BLaER1 (cell line): Measurements from ENCODE around the gene ST3GAL3.

ENCODE experiments used
- H3K27ac ChIP-seq: shearing (Covaris generic); formaldehyde crosslinking; 2 replicates; pipeline ENCODE4 v1.8.1; 2022
- H3K27me3 ChIP-seq: shearing (Covaris generic); formaldehyde crosslinking; 2 replicates; pipeline ENCODE4 v1.8.1; 2022
- H3K36me3 ChIP-seq: shearing (Covaris generic); formaldehyde crosslinking; 2 replicates; pipeline ENCODE4 v1.8.1; 2022
- H3K4me1 ChIP-seq: shearing (Covaris generic); formaldehyde crosslinking; 2 replicates; pipeline ENCODE4 v1.8.1; 2022
- H3K4me2 ChIP-seq: shearing (Covaris generic); formaldehyde crosslinking; 2 replicates; pipeline ENCODE4 v1.8.1; 2022
- H3K4me3 ChIP-seq: shearing (Covaris generic); formaldehyde crosslinking; 2 replicates; pipeline ENCODE4 v1.8.1; 2022
- H3K9ac ChIP-seq: shearing (Covaris generic); formaldehyde crosslinking; 2 replicates; pipeline ENCODE4 v1.8.1; 2022
- H3K9me3 ChIP-seq: shearing (Covaris generic); formaldehyde crosslinking; 2 replicates; pipeline ENCODE4 v1.8.1; 2022
- H4K20me1 ChIP-seq: shearing (Covaris generic); formaldehyde crosslinking; 2 replicates; pipeline ENCODE4 v1.8.1; 2022
- Cebpa-rat ChIP-seq: shearing (Covaris generic); IDR thresholded peaks from 2 replicates; pipeline ENCODE4 v1.8.1; 2022

The ST3GAL3 gene

GRCh38 chr1:43969746-43970466, 262.6 kb downstream of the ST3GAL3 start, which contains the start of gene DPH2:
DPH2 (plus strand) TSS chr1:43970010; CDS start chr1:43970176, 166 bp downstream.
- H3K4me2 ChIP-seq, result peak within 1 kb of the TSS; percentile 100

DNA sequence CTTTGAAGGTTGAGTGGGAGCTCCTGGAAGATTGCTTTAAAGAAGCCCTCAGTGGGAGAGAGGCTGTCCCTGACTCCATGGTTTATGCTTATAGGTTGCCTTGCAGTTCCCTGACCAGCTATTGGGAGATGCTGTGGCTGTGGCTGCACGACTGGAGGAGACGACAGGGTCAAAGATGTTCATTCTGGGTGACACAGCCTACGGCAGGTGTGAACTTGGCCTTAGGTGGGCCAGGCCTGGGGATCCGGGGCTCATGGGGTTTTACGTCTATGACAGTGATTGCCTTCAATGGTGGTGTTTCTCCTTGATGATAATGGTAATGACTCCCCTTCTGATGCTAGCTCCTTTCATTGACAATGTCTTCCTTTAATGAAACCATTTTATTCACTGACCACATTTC, 263.2 kb downstream of the ST3GAL3 start:
- Histone ChIP-seq H3K4me3 (peak overlapping the region; percentile 94), H4K20me1 (peaks cover 23% of the 10 kb centered on the region), H3K4me1 (peaks cover 23% of the 10 kb centered on the region), H3K9ac (peak overlapping the region; percentile 87), H3K27ac (peak overlapping the region; percentile 78), H3K36me3 (peaks cover 53% of the 10 kb centered on the region), H3K27me3 (no peaks in the 10 kb centered on the region), H3K9me3 (no peaks in the 10 kb centered on the region), H3K4me2 (peak overlapping the region; percentile 100)
- no peak for TF ChIP-seq Cebpa-rat

More at GRCh38 chr1:43969746-43970466, 262.6 kb downstream of the ST3GAL3 start, which contains the start of gene DPH2:
- peaks cover 53% of the 10 kb centered on the region for H3K36me3 ChIP-seq
- no peak for TF ChIP-seq Cebpa-rat
- H3K4me1 ChIP-seq, result peaks cover 23% of the 10 kb centered on the region
- no peaks in the 10 kb centered on the region for H3K9me3 ChIP-seq
- peak within 1 kb of the TSS; percentile 78 for H3K27ac ChIP-seq
- no peaks in the 10 kb centered on the region for H3K27me3 ChIP-seq
- peak within 1 kb of the TSS; percentile 94 for H3K4me3 ChIP-seq
- H3K9ac ChIP-seq, result peak within 1 kb of the TSS; percentile 87
- peaks cover 19% of the 10 kb centered on the region; the same call in 1 of the 2 replicates for H4K20me1 ChIP-seq

DNA sequence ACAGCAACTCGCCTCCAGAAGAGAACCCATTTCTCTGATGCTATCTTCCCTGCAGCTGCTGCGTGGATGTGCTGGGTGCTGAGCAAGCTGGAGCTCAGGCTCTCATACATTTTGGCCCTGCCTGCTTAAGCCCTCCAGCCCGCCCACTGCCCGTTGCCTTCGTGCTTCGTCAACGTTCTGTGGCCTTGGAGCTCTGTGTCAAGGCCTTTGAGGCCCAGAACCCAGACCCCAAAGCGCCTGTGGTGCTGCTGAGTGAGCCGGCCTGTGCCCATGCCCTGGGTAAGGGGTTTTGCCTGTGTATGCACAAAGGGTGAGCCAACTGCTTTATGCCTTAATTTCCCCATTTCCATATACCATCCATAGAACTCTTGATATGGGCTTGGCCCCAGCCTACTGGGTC, 263.6 kb downstream of the ST3GAL3 start:
- peaks cover 23% of the 10 kb centered on the region for H4K20me1 ChIP-seq
- H3K27me3 ChIP-seq, result no peaks in the 10 kb centered on the region
- H3K9ac ChIP-seq, result peak overlapping the region; percentile 87
- peak overlapping the region; percentile 94 for H3K4me3 ChIP-seq
- no peak overlapping the region for H3K27ac ChIP-seq
- peak overlapping the region; percentile 100 for H3K4me2 ChIP-seq
- TF ChIP-seq Cebpa-rat, result no peak
- H3K4me1 ChIP-seq, result peaks cover 24% of the 10 kb centered on the region
- H3K36me3 ChIP-seq, result peaks cover 50% of the 10 kb centered on the region
- no peaks in the 10 kb centered on the region for H3K9me3 ChIP-seq

GRCh38 chr1:43971336-43971980, 264.1 kb downstream of the ST3GAL3 start:
- Histone ChIP-seq H3K27ac (no peak overlapping the region), H3K36me3 (peaks cover 49% of the 10 kb centered on the region), H4K20me1 (peaks cover 29% of the 10 kb centered on the region), H3K9me3 (no peaks in the 10 kb centered on the region), H3K4me1 (peaks cover 30% of the 10 kb centered on the region), H3K4me2 (peak overlapping the region; percentile 100), H3K4me3 (peak overlapping the region; percentile 94; the same call in 1 of the 2 replicates), H3K27me3 (no peaks in the 10 kb centered on the region), H3K9ac (peak overlapping the region; percentile 87; the same call in 1 of the 2 replicates)
- no peak for TF ChIP-seq Cebpa-rat

GRCh38 chr1:43973981-43974442, 266.7 kb downstream of the ST3GAL3 start:
- no peak for TF ChIP-seq Cebpa-rat
- Histone ChIP-seq H4K20me1 (peaks cover 52% of the 10 kb centered on the region), H3K4me2 (peak overlapping the region; percentile 94), H3K4me3 (peak overlapping the region; percentile 93), H3K9ac (peak overlapping the region; percentile 96), H3K27me3 (no peaks in the 10 kb centered on the region), H3K9me3 (no peaks in the 10 kb centered on the region), H3K4me1 (peaks cover 53% of the 10 kb centered on the region), H3K36me3 (peaks cover 53% of the 10 kb centered on the region), H3K27ac (peak overlapping the region; percentile 94)

- no peaks in the 10 kb centered on the region for H3K9me3 ChIP-seq
- H3K36me3 ChIP-seq, result peaks cover 53% of the 10 kb centered on the region
- H3K27me3 ChIP-seq, result no peaks in the 10 kb centered on the region
- H3K4me2 ChIP-seq, result peak within 1 kb of the TSS; percentile 94
- peaks cover 52% of the 10 kb centered on the region for H4K20me1 ChIP-seq
- TF ChIP-seq Cebpa-rat, result no peak
- peak within 1 kb of the TSS; percentile 96 for H3K9ac ChIP-seq
- H3K27ac ChIP-seq, result peak within 1 kb of the TSS; percentile 94
- H3K4me1 ChIP-seq, result peaks cover 53% of the 10 kb centered on the region
- peak within 1 kb of the TSS; percentile 93 for H3K4me3 ChIP-seq
These were observed 267.3 kb downstream of the ST3GAL3 start, which contains the start of gene ATP6V0B for GRCh38 chr1:43974443-43975248. ATP6V0B (plus strand) TSS chr1:43974960; CDS start chr1:43975041, 81 bp downstream.

GRCh38 chr1:43975249-43975961, 268.1 kb downstream of the ST3GAL3 start:
- no peaks in the 10 kb centered on the region for H3K9me3 ChIP-seq
- peak overlapping the region; percentile 93 for H3K4me3 ChIP-seq
- no peaks in the 10 kb centered on the region for H3K27me3 ChIP-seq
- H3K4me2 ChIP-seq, result peak overlapping the region; percentile 94
- H3K36me3 ChIP-seq, result peaks cover 53% of the 10 kb centered on the region
- H4K20me1 ChIP-seq, result peaks cover 50% of the 10 kb centered on the region
- H3K27ac ChIP-seq, result peak overlapping the region; percentile 94
- TF ChIP-seq Cebpa-rat, result no peak
- H3K9ac ChIP-seq, result peak overlapping the region; percentile 96
- H3K4me1 ChIP-seq, result peaks cover 58% of the 10 kb centered on the region

DNA sequence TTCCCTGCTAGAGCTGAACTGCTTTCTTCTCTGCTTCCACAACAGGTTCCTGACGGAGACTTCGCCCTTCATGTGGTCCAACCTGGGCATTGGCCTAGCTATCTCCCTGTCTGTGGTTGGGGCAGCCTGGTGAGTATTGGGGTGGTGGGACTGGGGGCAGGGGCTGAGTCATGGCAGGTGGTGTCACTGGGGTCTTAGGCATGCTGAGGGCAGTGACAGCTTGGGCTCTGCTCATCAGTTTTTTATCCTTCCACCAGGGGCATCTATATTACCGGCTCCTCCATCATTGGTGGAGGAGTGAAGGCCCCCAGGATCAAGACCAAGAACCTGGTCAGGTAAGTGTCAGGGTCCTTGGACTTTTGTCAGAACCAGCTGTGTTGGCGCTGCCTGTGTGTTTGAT, 268.7 kb downstream of the ST3GAL3 start:
- Histone ChIP-seq H3K27ac (peak overlapping the region; percentile 94), H4K20me1 (peaks cover 50% of the 10 kb centered on the region), H3K4me3 (peak overlapping the region; percentile 93), H3K4me2 (peak overlapping the region; percentile 94), H3K36me3 (peaks cover 53% of the 10 kb centered on the region), H3K9ac (peak overlapping the region; percentile 96), H3K9me3 (no peaks in the 10 kb centered on the region), H3K4me1 (peaks cover 58% of the 10 kb centered on the region), H3K27me3 (no peaks in the 10 kb centered on the region)
- TF ChIP-seq Cebpa-rat, result no peak

DNA sequence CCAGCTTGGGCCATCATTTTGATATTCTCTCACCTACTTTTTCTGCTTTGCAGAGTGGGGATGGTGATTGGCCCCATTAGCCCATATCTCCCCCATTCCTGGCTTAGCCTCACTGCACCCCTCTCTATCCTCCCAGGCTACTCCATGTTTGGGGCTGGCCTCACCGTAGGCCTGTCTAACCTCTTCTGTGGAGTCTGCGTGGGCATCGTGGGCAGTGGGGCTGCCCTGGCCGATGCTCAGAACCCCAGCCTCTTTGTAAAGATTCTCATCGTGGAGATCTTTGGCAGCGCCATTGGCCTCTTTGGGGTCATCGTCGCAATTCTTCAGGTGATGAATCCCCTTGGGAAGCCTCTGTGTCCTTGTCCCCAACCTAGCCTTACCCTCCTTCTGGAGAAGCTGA, 269.6 kb downstream of the ST3GAL3 start:
- Histone ChIP-seq H3K4me3 (peak overlapping the region; percentile 93; the same call in 1 of the 2 replicates), H3K9ac (peak overlapping the region; percentile 96; the same call in 1 of the 2 replicates), H3K4me2 (peak overlapping the region; percentile 94), H3K9me3 (no peaks in the 10 kb centered on the region), H3K4me1 (peaks cover 62% of the 10 kb centered on the region), H3K27me3 (no peaks in the 10 kb centered on the region), H3K36me3 (peaks cover 53% of the 10 kb centered on the region), H4K20me1 (peaks cover 56% of the 10 kb centered on the region), H3K27ac (no peak overlapping the region)
- no peak for TF ChIP-seq Cebpa-rat
